HG03135 (cell line): ENCODE data around the gene MRPL11.
A peak's percentile ranks its signal among the peaks of the same experiment; 100 is the strongest.
"Not testable (repeated sequence)": the region's sequence is repeated elsewhere in the genome, so short reads cannot be mapped to it uniquely, and the experiment has no call there.

Source experiments
- ATAC-seq: cut with Tn5 transposase; IDR thresholded peaks from one replicate; pipeline ENCODE4 v1.9.1; 2021; ENCODE audit warnings: mild to moderate bottlenecking, moderate library complexity; ENCODE audit not compliant: unreplicated experiment

MRPL11 gene

DNA sequence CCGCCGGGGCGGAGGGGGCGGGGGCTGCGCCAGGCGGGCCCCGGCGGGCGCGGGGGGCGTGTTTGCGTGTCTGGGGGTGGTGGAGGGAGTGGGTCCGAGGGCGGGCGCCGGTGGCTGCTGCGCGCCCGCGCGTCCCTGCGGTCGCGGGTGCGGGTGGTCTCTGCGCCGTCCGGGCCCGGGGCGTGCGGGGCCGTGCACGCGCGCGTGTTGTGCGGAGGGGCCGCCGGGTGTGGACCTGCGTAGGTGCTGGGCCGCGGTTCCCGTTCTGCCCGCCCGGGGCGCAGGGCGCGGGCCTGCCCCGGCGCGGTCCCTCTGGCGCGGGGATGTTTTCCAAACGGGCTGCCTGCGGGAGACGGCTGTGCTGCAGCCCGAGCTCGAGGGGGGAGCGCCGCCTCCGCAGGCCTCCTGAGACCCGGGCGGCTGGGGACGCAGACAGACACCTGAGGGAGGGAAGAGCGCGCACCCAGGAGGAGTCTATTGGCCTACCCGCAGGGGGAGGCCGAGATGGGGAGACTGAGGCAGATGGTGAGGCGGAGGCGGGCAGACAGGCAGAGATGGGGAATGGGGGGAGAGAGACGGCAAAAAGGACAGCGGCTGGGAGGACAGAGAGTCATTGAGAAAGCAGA lies 28.5 kb upstream of the MRPL11 start:
- ATAC-seq, result peak; percentile 26

- peak; percentile 77 for ATAC-seq
These were observed 27.8 kb upstream of the MRPL11 start, which contains the start of gene PELI3 for GRCh38 chr11:66466225-66467033. Gene PELI3 (plus strand): TSS chr11:66466905. CDS start chr11:66468129, 1,224 bp downstream.

DNA sequence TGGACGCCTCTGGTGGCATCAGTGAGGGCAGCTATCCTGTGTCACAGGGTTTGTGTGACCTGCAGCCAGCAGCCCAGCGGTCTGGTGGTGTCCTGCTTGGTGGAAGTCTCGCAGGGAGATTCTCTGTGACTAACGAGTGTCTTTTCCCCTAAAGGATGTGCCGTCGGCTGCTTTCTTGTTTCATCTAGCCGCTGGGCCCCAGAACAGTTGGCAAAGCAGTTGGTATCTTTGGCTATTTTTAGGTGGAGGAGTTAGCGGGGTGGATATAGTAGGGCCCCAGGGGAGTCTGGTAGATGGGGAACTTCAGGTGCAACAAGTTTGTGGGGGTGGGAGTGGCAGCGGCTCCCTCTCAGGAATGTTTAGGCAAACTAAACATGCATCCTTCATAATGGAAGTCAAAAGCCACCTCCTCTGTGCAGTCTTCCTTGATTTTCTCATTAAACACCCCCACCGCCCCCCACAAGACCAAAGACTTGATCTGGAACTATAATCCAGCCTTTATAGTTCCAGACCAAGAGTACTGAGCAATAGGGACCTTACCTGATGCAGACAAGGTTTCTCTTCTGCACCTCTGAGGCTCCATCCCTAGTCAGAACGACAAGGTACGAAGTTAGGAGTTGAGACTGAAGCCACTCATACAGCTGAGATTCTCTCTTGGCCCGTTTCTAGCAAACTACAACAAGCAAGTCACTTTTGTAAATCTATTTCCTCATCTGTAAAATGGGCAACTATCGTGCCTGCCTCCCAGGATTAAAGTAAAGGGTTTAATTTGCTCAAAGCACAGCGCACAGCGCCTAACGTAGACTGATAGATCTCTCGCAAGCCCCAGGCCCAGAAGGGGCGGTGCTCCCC lies 27.0 kb upstream of the MRPL11 start:
- ATAC-seq, result no peak

- ATAC-seq, result no peak
These were observed 26.3 kb upstream of the MRPL11 start for GRCh38 chr11:66464916-66465315.

- ATAC-seq, result not testable (repeated sequence)
These were observed 25.5 kb upstream of the MRPL11 start for GRCh38 chr11:66464116-66464515.

DNA sequence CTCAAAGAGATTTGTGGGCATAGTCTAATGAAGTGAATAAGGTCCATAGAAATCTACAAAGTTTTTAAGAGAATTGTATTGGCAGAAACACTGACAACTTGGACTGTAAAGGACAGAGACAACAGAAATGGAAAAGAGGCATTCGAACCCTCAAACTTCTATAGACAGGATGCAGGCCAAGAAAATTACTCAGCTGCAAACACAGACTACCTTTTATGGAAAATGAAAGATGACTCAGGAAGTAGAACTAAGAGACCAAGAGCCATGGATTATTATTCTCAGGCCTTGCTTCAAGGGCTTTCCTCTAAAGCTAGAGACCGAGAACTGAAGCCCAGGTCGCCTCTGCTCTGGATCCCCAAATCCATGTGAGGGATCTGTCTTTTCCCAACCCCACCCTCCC lies 24.3 kb upstream of the MRPL11 start:
- ATAC-seq, result no peak

DNA sequence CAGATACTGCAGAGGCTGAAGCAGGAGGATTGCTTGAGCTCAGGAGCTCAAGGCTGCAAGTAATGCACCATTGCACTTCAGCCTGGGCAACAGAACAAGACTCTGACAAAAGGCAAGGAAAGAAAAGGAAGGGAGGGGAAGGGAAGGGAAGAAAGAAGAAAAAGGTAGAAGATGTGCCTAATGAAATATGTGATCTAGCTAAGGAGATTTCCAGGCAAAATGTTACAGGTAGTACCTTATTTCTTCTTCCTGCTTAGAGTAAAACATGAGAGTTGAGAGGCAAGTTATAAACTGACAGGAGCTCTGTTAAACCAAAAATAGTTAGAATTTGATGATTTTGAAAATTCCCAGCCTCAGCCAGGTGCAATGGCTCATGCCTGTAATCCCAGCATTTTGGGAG lies 23.4 kb upstream of the MRPL11 start:
- ATAC-seq, result no peak

DNA sequence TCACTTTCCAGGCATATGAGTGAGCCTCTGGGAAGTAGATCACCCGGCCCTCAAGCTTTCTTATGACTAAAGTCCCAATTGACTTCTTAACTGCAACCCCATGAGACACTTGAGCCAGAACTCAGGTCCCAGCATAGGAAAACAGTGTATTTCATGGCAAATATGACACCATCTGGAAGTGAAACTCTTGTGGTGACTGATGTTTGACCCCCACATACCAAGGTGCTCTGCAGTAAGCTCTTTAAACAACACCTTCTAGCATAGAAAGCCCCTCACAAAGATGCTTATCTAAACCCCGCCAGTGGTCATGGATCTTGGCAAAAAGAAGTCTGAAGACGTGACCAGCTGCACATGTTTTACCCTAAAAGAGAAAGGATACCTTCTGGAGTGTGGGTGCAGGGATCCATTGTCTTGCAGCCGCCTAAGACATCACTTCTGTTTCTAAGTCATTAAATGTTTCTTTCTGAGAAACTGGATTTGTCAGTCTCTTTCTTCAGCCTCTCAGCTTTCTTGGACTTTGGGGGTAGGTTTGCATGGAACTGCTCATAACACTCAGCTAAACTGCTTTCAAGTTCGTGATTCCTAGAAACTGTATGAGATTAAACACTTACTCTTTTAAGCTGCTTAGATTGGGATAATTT lies 20.6 kb upstream of the MRPL11 start:
- no peak for ATAC-seq

GRCh38 chr11:66457826-66458225 lies 19.2 kb upstream of the MRPL11 start:
- ATAC-seq, result no peak

- ATAC-seq, result no peak
These were observed 16.2 kb upstream of the MRPL11 start for GRCh38 chr11:66454828-66455227.

DNA sequence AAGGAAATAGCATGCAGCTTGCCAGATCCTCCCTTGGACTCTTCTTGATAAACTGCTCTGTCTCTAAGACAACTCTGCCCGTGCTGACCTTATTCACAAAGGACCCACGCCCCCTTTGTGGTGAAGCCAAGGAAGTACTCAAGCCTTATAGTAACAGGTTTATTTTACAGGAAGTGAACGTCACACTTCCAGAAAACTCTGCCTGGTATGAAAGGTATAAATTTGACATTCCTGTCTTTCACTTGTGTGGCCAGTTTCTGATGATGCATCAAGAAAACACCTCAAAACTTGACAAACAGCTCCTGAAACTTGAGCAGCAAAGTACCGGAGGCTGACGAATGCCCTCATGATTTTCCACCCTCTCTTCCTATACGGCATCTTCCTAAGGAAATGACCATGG lies 15.6 kb upstream of the MRPL11 start:
- no peak for ATAC-seq

DNA sequence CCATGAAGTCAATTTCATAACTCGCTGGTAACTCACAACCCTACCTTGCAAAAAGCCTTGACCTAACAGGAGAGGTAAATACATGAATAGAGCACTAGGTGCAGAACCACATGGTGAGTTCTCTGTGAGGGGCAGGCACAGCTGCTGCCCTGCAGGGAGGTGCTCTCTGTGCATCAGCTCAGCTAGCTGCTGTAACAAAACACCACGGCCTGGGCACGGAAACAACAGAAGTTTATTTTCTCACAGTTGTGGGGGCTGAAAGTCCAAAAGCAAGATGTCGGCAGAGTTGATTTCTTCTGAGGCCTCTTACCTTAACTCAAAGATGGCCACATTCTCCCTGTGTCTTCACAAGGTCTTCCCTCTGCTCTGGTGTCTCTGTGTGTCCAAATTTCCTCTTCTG lies 13.0 kb upstream of the MRPL11 start:
- ATAC-seq, result no peak

DNA sequence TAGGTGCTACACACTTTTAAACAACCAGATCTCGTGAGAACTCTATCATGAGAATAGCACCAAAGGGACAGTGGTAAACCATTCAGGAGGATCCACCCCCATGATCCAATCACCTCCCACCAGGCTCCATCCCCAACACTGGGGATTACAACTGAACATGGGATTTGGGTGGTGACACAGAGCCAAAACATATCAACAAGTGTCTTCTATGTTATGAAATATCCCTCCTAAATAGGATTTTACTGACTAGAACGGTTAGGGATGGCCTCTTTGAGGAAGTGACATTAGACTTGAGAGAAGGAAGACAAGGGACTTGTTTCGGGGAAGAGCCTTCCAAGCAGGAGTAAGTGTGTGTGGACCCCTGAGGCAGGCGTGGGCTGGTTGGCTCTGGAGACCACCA lies 11.9 kb upstream of the MRPL11 start:
- no peak for ATAC-seq

DNA sequence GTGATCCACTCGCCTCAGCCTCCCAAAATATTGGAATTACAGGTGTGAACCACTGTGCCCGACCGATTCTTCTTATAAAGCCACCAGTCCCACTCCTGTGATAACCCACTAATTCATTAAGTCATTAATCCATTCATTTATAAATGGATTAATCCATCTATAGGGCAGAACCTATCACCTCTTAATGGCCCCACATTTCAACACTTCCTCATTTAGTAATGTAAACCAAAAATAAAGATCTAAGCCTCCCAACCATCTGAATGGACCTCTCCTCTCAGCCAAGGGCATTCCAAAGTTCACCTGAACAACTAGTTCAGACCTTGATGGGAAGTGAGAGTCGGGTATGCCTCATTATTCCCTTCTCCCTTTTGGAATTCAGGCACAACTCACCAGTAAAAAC lies 9.9 kb upstream of the MRPL11 start:
- no peak for ATAC-seq

- no peak for ATAC-seq
These were observed 8.4 kb upstream of the MRPL11 start for GRCh38 chr11:66447012-66447411.

- no peak for ATAC-seq
These were observed 5.0 kb upstream of the MRPL11 start for GRCh38 chr11:66443602-66444001.

GRCh38 chr11:66440940-66441282 lies 2.3 kb upstream of the MRPL11 start:
- not testable (repeated sequence) for ATAC-seq

DNA sequence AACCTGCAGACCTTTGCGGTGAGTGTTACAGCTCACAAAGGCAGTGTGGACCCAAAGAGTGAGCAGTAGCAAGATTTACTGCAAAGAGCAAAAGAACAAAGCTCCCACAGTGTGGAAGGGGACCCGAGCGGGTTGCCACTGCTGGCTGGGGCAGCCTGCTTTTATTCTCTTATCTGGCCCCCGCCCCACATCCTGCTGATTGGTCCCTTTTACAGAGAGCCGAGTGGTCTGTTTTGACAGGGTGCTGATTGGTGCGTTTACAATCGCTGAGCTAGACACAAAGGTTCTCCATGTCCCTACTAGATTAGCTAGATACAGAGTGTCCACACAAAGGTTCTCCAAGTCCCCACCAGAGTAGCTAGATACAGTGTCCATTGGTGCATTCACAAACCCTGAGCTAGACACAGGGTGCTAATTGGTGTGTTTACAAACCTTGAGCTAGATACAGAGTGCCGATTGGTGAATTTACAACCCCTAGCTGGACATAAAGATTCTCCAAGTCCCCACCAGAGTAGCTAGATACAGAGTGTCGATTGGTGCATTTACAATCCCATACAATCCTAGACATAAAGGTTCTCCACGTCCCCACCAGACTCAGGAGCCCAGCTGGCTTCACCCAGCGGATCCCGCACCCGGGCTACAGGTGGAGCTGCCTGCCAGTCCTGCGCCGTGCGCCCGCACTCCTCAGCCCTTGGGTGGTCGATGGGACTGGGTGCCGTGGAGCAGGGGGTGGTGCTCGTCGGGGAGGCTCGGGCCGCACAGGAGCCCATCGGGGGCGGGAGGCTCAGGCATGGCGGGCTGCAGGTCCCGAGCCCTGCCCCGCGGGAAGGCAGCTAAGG lies 1.7 kb upstream of the MRPL11 start:
- not testable (repeated sequence) for ATAC-seq

DNA sequence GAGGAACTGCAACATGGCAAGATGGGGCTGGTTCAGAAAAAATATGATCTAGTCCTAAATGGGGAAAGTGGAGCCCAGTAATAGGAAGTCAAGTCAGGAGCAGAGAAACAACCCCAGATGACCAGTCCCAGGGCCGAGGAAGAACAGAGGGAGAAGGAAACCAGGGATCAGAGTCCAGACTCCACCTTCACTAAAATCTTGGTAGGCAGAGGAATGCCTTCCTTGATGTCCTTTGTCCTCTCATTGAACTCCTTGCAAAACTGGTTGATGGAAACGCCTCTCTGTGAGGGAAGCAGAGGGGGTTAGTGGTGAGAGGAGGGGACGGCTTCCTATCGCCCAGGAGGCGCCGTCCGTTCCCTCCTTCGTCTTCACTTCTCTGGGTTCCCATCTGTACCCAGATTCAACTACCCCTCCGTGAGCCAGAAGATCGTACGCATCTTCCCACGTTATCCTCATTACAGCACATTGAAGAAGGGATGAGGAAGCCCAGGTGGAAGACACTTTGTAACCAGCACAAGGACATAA lies 607 bp downstream of the MRPL11 start:
- no peak for ATAC-seq

DNA sequence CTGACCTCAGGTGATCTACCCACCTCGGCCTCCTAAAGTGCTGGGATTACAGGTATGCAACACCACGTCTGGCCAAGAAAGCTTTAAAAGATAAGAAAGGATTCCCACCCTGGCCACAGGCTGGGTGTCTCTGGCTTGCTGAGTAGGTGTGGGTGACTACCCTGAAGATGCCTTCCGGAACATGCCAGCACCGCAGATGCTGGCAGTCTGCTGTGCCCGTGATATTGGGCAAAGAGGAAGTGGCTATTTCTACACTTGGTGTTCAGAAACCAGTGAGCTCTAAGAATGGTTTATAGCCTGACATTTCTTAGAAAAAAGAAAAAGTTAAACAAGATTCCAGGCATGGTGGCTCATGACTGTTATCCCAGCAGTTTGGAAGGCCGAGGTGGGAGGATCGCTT lies 6.1 kb downstream of the MRPL11 start:
- ATAC-seq, result no peak
